WERI-Rb-1 (cell line): ENCODE results near the gene SCN9A.

Source experiments
- DNase-seq: peaks from one replicate; pipeline ENCODE4 v3.0.0-alpha.2; 2020
- H3K27ac ChIP-seq: fragments of 250-450 bp; sonication (Bioruptor Pico); 2 replicates; pipeline ENCODE4 v1.5.1; 2020; ENCODE audit warnings: mild to moderate bottlenecking, moderate library complexity
- H3K27me3 ChIP-seq: fragments of 250-450 bp; sonication (Bioruptor Pico); 2 replicates; pipeline ENCODE4 v1.5.1; 2021; ENCODE audit warnings: mild to moderate bottlenecking, low read depth, moderate library complexity; ENCODE audit not compliant: insufficient read depth, severe bottlenecking
- H3K36me3 ChIP-seq: fragments of 250-450 bp; sonication (Bioruptor Pico); 2 replicates; pipeline ENCODE4 v1.5.1; 2020; ENCODE audit warnings: mild to moderate bottlenecking, moderate library complexity
- H3K4me3 ChIP-seq: 2 replicates; pipeline ENCODE4 v1.5.1; 2011; ENCODE audit warnings: low read depth, mild to moderate bottlenecking, control low read depth, low read length
- H3K9me3 ChIP-seq: fragments of 250-450 bp; sonication (Bioruptor Pico); 2 replicates; pipeline ENCODE4 v1.5.1; 2021; ENCODE audit warnings: mild to moderate bottlenecking, moderate library complexity; ENCODE audit not compliant: severe bottlenecking
- TF ChIP-seq, protein P1 (sequence below): IDR thresholded peaks from 2 replicates; pipeline ENCODE4 v1.5.1; 2011; ENCODE audit warnings: low read depth, mild to moderate bottlenecking, control low read depth, inconsistent platforms, low read length

SCN9A gene

DNA sequence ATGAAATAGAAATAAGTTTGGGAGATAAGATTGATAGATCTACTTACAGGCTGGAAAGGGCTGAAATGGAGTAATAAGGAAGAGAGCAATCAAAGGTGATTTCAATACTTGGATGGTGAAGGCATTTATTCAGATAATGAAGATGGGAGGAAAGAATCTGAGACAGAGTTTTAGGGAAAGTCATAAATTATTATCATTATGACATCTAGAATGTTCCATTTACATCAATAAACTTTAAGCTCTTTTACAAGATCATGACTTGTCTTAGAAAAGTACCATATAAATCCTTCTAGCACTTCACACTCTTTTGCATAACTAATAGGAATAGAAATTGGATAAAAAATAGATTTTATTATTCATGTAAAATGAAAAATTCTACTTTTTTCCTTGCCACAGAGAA lies 2.2 kb downstream of the SCN9A start:
- Histone ChIP-seq H3K36me3 (no peaks in the 10 kb centered on the region), H3K27me3 (no peaks in the 10 kb centered on the region), H3K9me3 (no peaks in the 10 kb centered on the region), H3K4me3 (no peak overlapping the region), H3K27ac (no peak overlapping the region)
- no peak for DNase-seq
- TF ChIP-seq, protein P1, sequence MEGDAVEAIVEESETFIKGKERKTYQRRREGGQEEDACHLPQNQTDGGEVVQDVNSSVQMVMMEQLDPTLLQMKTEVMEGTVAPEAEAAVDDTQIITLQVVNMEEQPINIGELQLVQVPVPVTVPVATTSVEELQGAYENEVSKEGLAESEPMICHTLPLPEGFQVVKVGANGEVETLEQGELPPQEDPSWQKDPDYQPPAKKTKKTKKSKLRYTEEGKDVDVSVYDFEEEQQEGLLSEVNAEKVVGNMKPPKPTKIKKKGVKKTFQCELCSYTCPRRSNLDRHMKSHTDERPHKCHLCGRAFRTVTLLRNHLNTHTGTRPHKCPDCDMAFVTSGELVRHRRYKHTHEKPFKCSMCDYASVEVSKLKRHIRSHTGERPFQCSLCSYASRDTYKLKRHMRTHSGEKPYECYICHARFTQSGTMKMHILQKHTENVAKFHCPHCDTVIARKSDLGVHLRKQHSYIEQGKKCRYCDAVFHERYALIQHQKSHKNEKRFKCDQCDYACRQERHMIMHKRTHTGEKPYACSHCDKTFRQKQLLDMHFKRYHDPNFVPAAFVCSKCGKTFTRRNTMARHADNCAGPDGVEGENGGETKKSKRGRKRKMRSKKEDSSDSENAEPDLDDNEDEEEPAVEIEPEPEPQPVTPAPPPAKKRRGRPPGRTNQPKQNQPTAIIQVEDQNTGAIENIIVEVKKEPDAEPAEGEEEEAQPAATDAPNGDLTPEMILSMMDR: no peak

DNA sequence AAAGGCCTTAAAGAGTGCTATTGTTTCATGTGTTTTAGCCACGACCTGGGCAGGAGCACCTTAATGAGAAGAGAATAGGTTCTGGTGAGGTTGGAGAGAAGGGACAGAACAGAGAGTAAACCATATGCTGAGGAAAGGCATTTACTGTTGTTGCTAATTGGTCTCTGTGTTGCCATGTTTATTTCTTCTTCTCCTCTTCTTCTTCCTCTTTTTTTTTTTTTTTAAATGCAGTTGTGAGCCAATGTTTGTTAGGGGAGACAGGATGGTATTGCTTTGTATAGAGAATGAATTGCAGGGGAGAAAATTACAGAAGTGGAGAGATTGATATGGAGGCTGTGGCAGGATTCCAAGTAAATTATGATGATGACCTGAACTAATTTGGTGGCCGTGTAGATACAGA lies 2.6 kb downstream of the SCN9A start:
- no peak for DNase-seq
- no peaks in the 10 kb centered on the region for H3K36me3 ChIP-seq
- no peak overlapping the region for H3K4me3 ChIP-seq
- no peaks in the 10 kb centered on the region for H3K27me3 ChIP-seq
- no peaks in the 10 kb centered on the region for H3K9me3 ChIP-seq
- TF ChIP-seq, protein P1: no peak
- no peak overlapping the region for H3K27ac ChIP-seq

DNA sequence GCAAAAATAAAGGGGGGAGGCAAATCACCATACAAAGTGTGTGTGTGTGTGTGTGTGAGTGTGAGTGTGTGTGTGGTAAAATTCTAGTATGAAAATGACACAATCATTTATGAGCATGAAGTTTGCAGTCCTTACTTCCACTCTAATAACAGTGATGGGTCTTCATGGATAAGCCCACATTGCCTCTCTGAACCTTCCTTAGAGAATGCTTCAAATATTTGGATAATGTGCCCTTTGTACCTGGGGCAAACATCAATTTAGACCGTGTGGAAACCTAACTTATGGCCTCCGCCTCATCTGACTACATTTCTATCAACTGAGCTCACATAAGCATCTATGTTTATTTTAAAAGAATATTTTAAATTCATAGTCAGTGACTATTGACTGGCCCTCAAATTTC lies 3.7 kb downstream of the SCN9A start:
- Histone ChIP-seq H3K9me3 (no peaks in the 10 kb centered on the region), H3K27ac (no peak overlapping the region), H3K27me3 (no peaks in the 10 kb centered on the region), H3K36me3 (no peaks in the 10 kb centered on the region), H3K4me3 (no peak overlapping the region)
- no peak for DNase-seq
- TF ChIP-seq, protein P1: no peak

DNA sequence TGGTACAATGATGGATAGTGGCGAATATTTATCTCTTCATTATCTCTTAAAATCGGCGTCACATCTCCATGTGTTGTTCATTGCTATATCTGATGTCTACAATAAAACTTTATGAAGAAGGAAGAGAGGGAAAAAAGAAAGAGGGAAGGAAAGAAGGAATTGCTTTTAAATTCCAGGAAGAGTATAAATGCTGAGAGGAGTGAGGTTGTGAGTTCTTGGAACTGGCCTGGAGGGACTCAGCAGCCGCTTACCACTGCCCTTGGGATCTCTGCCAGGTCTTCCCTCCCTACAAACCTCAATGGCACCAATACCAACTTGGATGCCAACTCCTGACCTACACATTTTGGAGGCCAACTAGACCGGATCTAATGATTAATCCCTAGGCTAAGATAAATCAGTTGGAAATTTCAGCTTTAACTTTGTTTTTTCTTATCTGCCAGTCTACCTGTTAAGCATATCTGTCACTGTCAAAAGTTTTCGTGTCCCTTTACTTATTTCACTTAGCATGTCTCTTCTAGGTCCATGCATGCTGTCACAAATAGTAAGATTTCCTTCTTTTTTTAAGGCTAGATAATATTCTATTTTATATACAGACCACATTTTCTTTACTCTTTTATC lies 9.8 kb downstream of the SCN9A start:
- TF ChIP-seq, protein P1: no peak

DNA sequence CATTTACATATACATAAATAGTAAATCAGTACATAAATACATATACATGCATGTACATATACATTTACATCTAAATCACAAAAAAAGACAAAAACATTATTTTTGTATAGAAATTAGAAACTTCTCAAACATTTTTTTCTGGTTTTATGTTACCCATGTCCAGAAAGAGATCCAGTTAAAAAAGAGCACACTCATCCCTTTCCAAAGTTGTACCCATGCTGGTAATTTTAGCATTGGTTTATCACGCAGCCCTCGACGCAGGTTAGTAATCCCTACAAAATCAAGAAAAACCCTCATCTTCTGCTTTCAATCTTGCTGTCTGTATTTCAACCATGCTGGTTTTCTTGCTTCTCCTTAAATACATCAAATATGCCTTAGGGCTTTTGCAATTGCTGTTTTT lies 10.5 kb downstream of the SCN9A start:
- H3K9me3 ChIP-seq: no peaks in the 10 kb centered on the region
- TF ChIP-seq, protein P1: no peak

More for the DNA sequence above, 9.8 kb downstream of the SCN9A start:
- H3K27ac ChIP-seq: no peak overlapping the region
- no peaks in the 10 kb centered on the region for H3K36me3 ChIP-seq
- H3K4me3 ChIP-seq: no peak overlapping the region
- no peak for DNase-seq
- no peaks in the 10 kb centered on the region for H3K9me3 ChIP-seq
- H3K27me3 ChIP-seq: no peaks in the 10 kb centered on the region

More for the DNA sequence above, 10.5 kb downstream of the SCN9A start:
- Histone ChIP-seq H3K27ac (no peak overlapping the region), H3K36me3 (no peaks in the 10 kb centered on the region), H3K27me3 (no peaks in the 10 kb centered on the region), H3K4me3 (no peak overlapping the region)
- DNase-seq: no peak
